ENCODE data around the gene DAP3.
"Not testable (repeated sequence)": the region's sequence is repeated elsewhere in the genome, so short reads cannot be mapped to it uniquely, and the experiment has no call there.

The DAP3 gene

DNA sequence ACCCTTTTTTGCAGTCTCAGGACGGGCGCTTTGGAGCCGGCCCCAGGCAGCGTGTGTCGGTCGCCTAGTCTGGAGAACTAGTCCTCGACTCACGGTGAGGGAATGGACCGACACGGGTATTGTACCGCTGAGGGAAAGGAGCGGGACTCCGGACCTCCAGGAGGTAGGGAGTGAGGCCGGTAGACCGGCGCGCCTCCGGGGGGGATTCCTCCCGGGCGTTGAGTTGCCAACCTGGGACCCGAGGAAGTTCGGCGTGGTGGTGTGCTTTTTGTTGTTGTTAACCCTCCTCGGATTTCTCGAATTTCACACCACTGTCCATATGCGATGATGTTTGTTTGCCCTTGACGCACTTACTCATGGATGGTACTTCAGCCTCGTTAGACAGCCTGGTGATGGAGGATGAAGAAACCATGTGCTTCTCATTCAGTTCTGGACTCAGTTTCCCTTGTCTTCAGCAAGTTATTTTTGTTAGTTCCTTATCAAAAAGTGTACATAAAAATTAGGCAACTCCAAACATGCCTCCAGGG is at the start of gene DAP3:
DAP3 (plus strand) TSS at position 11 of the 527 bp plus-strand sequence. CDS start 20,689 bp downstream, outside the sequence.
- DNase-seq = not testable (repeated sequence)

DNA sequence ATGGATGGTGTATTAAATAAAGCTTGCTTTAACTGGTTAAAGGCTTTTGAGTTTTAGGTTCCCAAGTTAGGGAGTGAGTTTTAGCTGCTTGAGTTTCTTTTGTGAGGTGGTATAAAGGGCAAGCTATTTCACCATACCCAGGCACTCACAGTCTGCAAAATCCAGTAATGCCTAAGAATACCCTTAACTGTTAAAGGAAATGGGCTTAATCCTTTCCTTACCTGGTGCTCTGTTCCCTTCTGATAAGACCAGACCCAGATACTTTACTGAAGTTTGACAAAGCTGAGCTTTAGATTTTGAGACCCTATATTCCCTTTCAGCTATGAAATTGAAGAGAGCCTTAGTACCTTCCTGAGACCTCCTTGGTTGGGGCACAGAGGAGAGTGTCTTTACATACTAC is 48.5 kb upstream of the DAP3 start:
- DNase-seq = no peak

DNA sequence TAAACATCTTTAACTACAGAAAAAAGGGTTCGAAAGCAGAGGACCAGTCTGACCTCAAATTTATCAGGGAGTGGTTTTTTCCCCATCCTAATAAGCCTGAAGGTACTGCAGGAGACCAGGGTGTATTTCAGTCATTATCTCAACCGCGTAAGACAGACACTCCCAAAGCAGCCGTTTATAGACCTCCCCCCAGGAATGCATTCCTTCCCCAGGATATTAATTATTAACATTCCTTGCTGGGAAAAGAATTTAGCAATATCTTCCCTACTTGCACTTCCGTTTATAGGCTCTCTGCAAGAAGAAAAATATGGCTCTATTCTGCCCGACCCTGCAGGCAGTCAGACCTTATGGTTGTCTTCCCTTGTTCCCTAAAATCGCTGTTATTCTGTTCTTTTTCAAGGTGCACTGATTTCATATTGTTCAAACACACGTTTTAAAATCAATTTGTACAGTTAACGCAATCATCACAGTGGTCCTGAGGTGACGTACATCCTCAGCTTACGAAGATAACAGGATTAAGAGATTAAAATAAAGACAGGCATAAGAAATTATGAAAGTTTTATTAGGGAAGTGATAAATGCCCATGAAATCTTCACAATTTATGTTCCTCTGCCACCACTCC is 46.2 kb upstream of the DAP3 start:
- DNase-seq = not testable (repeated sequence)

DNA sequence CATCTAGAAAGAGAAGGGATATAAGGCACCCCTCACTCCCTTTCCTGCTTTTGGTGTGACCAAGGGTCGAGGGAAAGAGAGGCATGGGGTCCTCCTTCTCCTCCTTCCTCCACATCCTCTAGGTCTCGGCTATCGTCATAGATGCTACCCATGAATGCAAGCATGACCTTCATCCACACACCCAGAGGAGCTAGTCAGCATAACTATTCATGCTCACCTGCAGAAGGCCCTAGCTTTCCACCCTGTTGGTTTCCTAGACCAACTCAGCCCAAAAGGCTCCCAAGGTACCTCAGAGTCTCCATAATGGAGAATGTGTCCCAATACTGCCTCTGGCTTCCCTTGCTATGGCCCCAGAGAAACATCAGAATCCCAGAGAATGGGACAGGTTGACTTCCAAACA is 45.7 kb upstream of the DAP3 start:
- no peak for DNase-seq

DNA sequence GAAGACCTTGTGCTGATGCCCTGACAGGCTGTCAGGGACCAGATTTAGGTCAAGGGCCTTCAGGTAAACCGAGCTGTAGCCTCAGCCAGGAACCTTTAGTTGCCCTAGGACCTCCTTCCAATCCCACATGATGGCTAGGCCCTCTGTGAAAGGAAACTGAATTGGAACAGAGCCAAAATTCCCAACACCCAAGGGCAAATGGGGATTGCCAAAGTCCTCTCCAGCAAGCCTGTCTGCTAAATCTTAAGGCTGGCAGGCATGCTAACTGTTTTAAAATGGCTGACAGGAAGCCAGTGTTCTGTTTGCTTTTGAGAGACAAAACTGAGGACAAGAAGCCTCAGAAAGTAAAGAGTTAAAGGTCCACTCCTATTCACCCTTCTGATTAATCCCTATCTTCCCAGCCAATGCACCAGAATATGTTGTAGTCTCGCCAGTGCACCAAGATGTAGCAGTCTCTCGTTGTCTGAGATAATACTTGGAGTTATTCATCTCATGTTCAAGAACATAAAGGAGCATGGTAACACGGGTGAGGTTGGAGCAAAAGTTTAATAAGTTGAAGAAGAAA is 43.8 kb upstream of the DAP3 start:
- DNase-seq = no peak

DNA sequence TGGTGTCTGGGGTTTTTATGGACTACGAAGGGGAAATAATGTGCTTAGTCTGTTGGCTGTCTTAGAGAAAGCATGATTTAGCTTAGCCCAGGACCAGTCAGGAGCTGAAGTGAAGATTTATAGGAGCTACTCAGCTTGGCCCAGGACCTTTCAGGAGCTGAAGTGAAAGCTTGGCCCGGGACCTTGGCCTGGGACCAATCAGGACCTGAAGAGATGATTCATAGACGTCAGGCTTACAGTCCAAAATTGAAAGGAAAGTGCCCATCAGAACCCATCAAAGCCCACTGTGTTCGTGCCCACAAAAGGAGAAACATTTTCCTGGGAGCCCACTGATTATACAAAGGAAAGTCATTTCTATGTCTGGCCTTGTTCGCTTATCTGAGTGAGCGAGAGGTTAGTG is 43.2 kb upstream of the DAP3 start:
- DNase-seq = no peak

DNA sequence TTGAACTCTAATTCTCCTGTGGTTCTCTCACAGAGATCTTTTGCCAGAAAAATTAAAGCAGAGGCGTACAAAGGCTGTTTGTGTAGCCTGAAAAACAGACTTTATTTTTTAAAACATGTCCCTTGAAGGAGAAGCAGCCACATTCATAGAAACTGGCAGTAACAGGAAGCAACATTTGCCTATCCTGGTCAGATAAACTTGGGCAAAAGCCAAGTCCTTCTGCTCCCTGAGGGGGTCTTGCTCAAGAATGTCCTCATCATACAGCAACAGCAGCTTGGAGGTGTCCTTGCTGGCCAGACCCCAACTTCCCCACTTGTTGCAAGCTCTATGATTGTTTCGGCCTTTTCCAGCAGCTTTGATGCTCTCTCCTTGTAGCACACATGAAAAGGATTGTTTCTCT is 42.6 kb upstream of the DAP3 start:
- no peak for DNase-seq

DNA sequence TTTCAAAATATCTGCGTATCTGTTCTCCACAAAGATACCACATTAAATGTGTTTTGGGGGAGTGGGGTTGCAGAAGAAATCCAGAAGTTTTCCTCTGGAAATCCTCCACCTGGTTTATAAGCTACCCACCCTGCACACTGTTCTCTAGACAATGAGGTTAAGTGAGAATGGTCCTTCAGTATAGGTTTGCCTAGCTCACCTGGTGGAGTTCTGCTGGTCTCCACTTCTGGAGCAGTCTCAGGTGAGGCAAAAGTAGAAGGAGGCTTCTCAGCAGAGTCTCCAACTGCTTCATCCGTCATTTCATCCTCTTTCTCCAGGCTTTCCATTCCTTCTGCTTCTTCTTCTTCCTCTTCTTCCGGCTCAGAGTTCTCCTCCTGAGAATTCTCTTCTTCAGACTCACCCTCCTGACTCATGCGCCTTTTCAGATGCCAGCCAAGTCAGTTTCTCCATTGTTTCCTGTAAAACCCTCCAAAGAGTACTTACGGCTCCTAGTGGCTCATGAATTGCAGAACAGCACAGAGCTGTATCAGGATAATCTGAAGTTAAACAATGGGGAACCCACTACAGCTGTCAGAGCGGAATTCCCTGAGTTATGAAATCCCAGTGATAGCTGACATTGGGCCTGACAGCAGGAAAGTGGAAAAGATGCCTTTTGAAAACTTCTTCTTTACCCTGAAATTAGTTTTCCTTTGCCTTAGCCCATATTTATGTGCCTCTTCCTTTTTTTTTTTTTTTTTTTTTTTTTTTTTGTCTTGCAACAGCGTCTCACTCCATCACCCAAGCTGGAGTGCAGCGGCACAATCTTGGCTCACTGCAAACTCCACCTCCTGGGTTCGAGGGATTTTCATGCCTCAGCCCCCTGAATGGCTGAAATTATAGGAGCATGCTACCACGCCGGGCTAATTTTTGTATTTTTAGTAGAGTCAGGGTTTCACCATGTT is 40.4 kb upstream of the DAP3 start:
- no peak for DNase-seq

DNA sequence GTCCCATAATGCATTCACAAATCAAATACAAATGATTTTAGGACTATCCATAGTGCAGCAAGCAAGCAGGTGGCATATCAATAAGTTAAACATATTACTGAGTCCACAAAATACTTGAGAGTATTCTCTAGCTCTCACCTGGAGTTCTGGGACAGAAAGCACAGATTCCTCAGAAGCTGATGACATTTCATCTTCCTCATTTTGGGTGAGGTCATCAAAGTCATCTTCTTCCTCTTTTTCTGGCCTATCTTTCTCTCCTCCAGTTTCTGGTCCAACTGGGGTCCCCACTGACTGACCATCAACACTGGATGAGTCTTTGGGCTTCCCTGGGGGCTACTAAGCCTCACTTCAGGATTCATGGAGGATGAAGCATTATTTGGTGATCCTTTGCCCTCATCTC is 39.2 kb upstream of the DAP3 start:
- DNase-seq = no peak

DNA sequence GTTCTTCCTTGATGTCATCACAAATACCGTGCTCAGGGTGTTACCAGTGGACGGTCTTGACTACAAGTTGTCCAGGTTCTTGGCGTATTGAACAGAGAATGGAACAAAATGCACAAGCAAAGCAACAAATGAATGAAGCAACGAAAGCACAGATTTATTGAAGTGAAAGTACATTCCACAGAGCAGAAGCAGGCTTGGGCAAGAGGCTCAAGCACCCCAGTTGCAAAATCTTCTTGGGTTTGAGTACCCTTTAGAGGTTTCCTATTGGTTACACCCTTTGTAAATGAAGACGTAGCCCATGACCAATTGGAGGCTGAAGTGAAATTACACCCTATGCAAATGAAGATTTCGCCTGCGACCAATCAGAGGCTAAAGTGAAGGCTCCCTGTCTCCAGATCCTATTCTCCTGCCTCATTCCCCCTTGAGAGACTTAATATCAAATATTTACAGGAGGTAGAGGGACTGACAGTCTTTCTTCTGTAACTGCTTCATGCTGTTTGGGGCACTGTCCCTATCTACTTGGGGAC is 38.6 kb upstream of the DAP3 start:
- no peak for DNase-seq

DNA sequence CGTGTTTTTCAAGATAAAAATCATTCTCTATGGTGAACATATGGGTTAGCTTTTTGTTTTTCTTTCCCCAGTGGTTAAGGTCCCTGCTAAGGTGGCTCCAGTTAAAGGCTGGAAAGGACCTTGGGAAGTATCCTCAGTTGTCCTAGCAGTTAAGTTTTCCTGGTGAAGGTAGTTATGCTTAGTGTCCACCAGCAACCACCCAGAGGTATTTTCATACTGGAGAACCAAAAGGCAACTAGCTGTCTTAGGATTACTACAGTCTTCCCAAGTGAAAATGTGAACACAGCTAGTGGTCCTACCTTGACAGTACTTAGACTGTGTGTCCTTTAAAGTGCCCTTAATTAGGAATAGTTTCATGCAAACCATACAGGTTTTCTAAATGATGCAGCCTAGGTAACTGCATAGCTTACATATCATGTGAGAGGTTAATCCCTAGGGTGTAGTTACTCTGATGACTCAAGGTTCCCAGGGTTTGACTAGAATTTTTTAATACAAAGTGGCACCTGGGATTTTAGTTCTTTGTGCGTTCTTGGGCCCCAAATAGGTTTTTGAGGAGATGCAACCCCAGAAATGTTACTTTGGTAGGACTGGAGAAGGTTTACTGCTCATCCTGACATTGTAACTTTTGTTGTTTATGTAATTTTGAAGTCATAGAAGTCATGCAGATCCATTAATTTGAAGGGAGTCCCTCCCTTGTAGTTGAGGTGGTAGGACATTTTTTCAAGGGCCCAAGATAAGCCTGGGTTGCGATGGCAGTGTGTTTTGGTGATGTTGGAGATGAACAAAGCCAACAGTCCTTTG is 36.8 kb upstream of the DAP3 start:
- no peak for DNase-seq

DNA sequence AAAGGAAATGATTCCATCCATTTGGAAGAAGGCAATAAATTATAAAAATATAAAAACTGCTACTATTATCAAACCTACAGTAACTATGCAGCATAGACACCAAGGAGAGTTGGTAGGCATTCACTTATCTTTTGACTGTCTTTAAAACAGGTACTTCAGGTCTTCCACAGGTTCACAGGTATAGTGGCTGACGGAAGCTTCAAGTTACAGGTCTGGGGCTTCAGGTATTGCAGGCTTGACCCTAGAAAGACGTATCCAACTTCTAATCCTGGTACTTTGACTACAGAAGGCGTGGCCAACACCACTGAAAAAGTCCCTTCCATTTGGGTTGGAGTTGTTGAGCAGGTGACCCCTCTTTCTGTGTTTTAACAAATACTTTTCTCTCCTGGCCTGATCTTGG is 35.9 kb upstream of the DAP3 start:
- DNase-seq = no peak

DNA sequence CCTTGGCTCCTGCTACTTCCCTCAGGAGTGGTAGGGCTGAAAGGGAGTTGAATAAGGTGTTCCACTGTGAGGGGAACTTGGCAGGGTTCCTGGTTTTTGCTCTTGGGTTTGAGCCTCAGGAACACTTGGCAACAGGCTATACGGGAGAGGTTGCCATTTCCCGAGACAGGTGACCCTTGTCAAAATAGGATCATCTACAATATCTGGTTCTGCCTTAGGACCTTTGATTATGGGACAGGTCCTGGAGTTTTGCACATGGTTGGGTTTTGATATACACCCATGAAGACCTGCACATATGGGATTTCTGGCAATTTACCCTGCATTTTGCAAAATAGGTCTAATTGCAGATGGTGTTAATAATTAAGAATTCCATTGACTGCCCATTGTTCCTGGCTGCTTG is 31.4 kb upstream of the DAP3 start:
- DNase-seq = no peak

DNA sequence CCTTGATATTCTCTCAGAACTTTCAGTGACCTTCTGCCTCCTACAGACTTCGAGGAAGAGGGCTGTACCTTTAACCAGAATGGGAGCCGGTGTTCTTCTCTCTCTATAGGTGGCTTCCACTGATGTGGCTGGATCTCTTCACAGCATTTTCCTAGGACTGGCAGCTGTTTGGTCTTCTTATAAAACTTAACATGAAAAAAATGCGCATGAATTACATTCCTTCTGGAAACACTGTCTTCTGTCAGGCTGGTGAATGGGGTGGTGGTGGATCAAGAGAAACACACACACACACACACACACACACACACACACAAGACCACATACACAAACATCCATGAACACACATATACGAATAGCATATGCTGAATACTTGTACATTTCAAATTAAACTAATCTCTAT is 27.7 kb upstream of the DAP3 start:
- DNase-seq = not testable (repeated sequence)

DNA sequence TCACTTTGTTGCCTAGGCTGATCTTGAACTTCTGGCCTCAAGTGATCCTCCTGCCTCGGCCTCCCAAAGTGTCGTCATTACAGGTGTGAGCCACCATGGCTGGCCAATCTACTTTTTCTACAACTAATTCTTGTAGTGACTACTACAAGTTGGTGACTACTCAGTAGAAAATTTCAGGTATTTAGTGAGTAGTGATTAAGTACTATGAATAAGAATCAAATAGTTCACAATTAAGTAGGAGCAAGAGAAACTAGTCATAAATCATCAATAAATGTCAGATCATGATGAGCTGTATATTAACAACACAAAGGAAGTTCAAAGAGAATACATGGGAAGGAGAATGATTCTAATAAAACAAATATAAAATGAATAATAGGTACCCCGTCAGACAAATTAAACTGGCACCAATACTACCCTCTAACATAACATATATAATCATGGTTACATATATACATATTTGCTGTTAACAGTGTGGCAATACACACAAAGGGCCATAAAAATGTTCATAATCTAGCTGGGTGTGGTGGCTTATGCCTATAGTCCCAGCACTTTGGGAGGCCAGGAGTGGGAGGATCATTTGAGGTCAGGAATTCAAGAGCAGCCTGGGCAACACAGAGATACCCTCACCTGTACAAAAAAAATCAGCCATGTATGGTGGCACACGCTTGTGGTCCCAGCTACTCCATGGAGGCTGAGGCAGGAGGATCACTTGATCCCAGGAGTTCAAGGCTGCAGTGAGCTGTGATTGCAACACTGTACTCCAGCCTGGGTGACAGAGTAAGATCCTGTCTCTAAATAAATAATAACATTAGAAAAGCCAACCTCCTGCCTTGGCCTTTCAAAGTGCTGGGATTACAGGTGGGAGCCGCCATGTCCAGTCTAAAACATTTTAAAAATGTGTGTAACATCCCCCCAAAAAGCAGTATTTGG is 19.4 kb upstream of the DAP3 start:
- DNase-seq = no peak

DNA sequence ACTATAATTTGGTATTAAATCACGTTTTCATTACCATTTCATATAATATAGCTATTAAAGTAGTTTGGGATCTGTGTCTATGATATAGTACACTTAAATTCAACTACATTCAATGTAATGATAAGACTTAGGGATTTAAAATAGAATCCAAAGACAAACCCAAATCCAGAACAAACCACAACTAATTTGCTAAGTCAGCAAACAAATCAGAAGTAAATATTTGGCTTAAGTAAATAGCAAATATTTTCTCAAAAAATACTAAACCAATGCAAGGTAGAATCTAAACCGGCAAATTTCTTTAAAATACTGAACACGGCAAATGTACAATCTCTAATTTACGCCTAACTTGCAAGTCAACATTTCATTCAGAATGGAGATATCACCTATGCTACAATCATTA is 17.1 kb upstream of the DAP3 start:
- no peak for DNase-seq

DNA sequence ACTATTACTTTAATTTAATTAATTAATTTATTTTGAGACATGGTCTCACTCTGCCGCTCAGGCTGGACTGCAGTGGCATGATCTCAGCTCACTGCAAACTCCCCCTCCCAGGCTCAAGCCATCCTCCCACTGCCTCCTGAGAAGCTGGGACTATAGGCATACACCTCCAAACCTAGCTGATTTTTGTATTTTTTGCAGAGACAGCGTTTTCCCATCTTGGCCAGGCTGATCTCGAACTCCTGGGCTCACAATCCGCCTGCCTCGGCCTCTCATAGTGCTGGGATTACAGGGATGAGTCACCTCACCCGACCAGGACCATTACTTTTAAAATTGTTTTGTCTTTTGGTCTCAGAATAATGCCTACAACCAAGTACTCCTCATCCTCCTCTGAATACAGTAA is 15.9 kb upstream of the DAP3 start:
- DNase-seq = no peak

DNA sequence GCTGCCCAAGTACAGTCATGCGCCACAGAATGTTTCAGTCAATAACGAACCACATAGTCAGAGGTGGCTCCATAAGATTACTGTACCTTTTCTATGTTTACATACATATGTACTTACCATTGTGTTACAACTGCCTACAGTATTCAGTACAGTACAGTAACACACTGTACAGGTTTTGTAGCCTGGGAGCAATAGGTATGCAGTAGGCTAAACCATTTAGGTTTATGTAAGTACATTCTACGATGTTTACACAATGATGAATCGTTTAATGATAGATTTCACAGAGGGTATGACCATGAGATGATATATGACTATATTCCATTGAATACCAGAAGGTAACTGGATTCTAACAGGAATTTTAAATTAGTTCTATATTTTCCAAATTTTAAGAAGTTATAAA is 10.9 kb upstream of the DAP3 start:
- DNase-seq = no peak

DNA sequence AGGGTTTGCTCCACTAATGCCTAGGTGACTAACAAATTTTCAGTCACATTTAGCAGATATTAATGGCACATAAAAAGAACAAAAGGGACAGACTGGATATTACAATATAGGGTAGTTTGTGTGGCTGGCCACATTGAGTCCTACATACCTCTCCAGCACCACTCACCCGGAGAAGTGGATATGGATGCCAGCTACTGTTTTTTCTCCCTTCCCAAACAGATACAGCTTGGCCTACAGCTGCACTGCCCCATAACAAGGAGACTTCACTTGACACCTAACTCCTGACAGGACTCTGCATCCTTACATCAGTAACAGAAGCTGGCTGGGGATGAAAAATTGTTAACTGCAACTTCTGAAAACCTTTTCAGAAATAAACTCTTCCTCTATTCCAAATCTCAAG is 9.9 kb upstream of the DAP3 start:
- DNase-seq = not testable (repeated sequence)

DNA sequence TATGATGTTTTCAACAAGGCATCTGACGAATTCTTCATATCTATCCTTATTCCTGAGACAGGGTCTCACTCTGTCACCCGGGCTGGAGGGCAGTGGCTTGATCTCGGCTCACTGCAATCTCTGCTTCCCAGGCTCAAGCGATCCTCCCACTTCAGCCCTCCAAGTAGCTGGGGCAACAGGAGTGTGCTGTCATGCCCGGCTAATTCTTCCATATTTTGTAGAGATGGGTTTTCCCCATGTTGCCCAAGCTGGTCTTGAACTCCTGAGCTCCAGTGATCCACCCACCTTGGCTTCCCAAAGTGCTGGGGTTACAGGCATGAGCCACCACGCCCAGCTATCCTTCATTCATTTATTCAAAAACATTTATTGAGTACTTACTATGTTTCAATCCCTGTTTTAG is 8.4 kb upstream of the DAP3 start:
- no peak for DNase-seq

DNA sequence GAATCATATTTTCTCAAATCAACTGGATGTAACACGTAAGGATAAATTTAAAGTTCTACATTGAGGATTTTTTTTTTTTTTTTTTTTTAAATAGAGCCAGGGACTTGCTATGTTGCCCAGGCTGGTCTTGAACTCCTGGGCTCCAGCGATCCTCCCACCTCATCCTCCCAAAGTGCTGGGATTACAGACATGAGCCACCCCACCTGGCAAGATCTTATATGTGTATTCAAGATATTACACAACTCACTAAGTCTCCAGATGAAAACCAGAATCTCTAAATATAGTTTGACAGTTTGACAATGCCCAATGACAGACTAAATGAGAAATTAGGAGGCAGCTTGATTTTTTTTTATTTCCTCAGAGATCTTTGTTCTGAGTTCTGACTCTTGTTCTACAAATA is 7.1 kb upstream of the DAP3 start:
- no peak for DNase-seq
